Ramos (cell line): ENCODE results near the gene POLA2.
"Not testable (repeated sequence)": the region's sequence is repeated elsewhere in the genome, so short reads cannot be mapped to it uniquely, and the experiment has no call there.

Source experiments
- in situ Hi-C: fragments of 300-500 bp; cut with MboI; formaldehyde crosslinking; loops from one replicate; pipeline ENCODE4 v1.14.3; 2022; ENCODE audit warnings: low sequenced_read_pairs; ENCODE audit not compliant: unreplicated experiment

POLA2 gene

GRCh38 chr11:65325435-65325834 lies 63.7 kb downstream of the POLA2 start:
- in situ Hi-C loops = no loop called here

- in situ Hi-C loops = no loop called here
Measured at GRCh38 chr11:65327021-65327420, 65.3 kb downstream of the POLA2 start.

GRCh38 chr11:65329478-65329877 lies 67.7 kb downstream of the POLA2 start:
- in situ Hi-C loops = no loop called here

- in situ Hi-C loops = no loop called here
Measured at GRCh38 chr11:65329944-65330403, 68.2 kb downstream of the POLA2 start.

GRCh38 chr11:65330544-65330943 lies 68.8 kb downstream of the POLA2 start:
- in situ Hi-C loops = no loop called here

- in situ Hi-C loops = not testable (repeated sequence)
Measured at GRCh38 chr11:65332591-65332990, 70.8 kb downstream of the POLA2 start.

GRCh38 chr11:65334696-65335295 lies 73.0 kb downstream of the POLA2 start:
- in situ Hi-C loops = no loop called here

- in situ Hi-C loops = no loop called here
Measured at GRCh38 chr11:65338676-65339075, 76.9 kb downstream of the POLA2 start.

- in situ Hi-C loops = no loop called here
Measured at GRCh38 chr11:65340226-65340625, 78.5 kb downstream of the POLA2 start.

GRCh38 chr11:65341856-65342255 lies 80.1 kb downstream of the POLA2 start:
- in situ Hi-C loops = no loop called here
